Neural cell (in vitro differentiated cells): ENCODE data around the gene TNS2.

ENCODE experiments used
- CTCF ChIP-seq: fragments of 450-650 bp; IDR thresholded peaks from 2 replicates; pipeline ENCODE4 v1.5.1; 2014; ENCODE audit warnings: antibody characterized with exemption, mild to moderate bottlenecking, moderate library complexity; ENCODE audit not compliant: poor library complexity, severe bottlenecking
- TAF1 ChIP-seq: IDR thresholded peaks from 2 replicates; pipeline ENCODE4 v1.6.1; 2012; ENCODE audit warnings: low read depth

- no peak for TF ChIP-seq CTCF
- TF ChIP-seq TAF1 = no peak
These were observed 2.8 kb downstream of the TNS2 start for GRCh38 chr12:53052419-53053217.
